Keratinocyte (primary cell): ENCODE measurements around the gene PSMB7. TPM values are rescaled to one million over a fixed set of nuclear protein-coding genes. Genes with fewer than 3 reads are reported as not detected.

Source experiments
- DNase-seq: peaks from one replicate; pipeline ENCODE4 v3.0.0-alpha.2; 2011; ENCODE audit warnings: low read depth, missing footprints, low spot score
- FAIRE-seq: peaks from 2 replicates; lab custom pipeline; 2011; peaks lifted over from hg19 to GRCh38; lab: Jason Lieb, UNC
- H2AFZ ChIP-seq: 2 replicates; pipeline ENCODE4 v1.6.0; 2012; ENCODE audit warnings: low read length, control low read depth, inconsistent platforms; ENCODE audit not compliant: control insufficient read depth
- H3K27ac ChIP-seq: 2 replicates; pipeline ENCODE4 v1.5.1; 2011; ENCODE audit warnings: low read length; ENCODE audit not compliant: control insufficient read depth, insufficient read depth
- H3K27me3 ChIP-seq: 3 replicates; pipeline ENCODE4 v1.6.0; 2011; ENCODE audit warnings: low read length; ENCODE audit not compliant: control insufficient read depth, insufficient read depth; ENCODE audit errors: extremely low read depth
- H3K36me3 ChIP-seq, 2 experiments: 2 replicates in 1 of 2; 3 replicates in 1 of 2; pipeline ENCODE4 v1.5.1; 2011; ENCODE audit warnings: low read length in 2 of 2, mild to moderate bottlenecking in 1 of 2; ENCODE audit not compliant: control insufficient read depth in 2 of 2, insufficient read depth in 2 of 2; ENCODE audit errors: extremely low read depth in 1 of 2
- H3K4me1 ChIP-seq: 3 replicates; pipeline ENCODE4 v1.5.1; 2011; ENCODE audit warnings: low read length; ENCODE audit not compliant: control insufficient read depth, insufficient read depth; ENCODE audit errors: extremely low read depth
- H3K4me2 ChIP-seq: 3 replicates; pipeline ENCODE4 v1.6.0; 2011; ENCODE audit warnings: low read depth, low read length; ENCODE audit not compliant: control insufficient read depth, insufficient read depth; ENCODE audit errors: extremely low read depth
- H3K4me3 ChIP-seq, 3 experiments: fragments of 200-600 bp in 1 of 3; sonication (generic) in 1 of 3; 2 replicates in 2 of 3; 3 replicates in 1 of 3; pipeline ENCODE4 v1.5.1; 2011 to 2016; ENCODE audit warnings: low read length in 3 of 3, mild to moderate bottlenecking in 3 of 3, control low read depth in 2 of 3, inconsistent platforms in 1 of 3, low read depth in 1 of 3, mixed read lengths in 1 of 3, mixed run types in 1 of 3, moderate library complexity in 1 of 3; ENCODE audit not compliant: control insufficient read depth in 2 of 3, insufficient read depth in 2 of 3; ENCODE audit errors: extremely low read depth in 1 of 3
- H3K79me2 ChIP-seq: 2 replicates; pipeline ENCODE4 v1.6.0; 2012; ENCODE audit warnings: low read length; ENCODE audit not compliant: control insufficient read depth, insufficient read depth
- H3K9ac ChIP-seq: 3 replicates; pipeline ENCODE4 v1.6.0; 2011; ENCODE audit warnings: low read length; ENCODE audit not compliant: control insufficient read depth, insufficient read depth; ENCODE audit errors: extremely low read depth
- H3K9me1 ChIP-seq: 3 replicates; pipeline ENCODE4 v1.6.0; 2011; ENCODE audit warnings: low read length; ENCODE audit not compliant: control insufficient read depth, insufficient read depth; ENCODE audit errors: extremely low read depth
- H3K9me3 ChIP-seq: 2 replicates; pipeline ENCODE4 v1.5.1; 2012; ENCODE audit warnings: low read depth, low read length; ENCODE audit not compliant: control insufficient read depth
- H4K20me1 ChIP-seq: 3 replicates; pipeline ENCODE4 v1.6.0; 2011; ENCODE audit warnings: low read length; ENCODE audit not compliant: control insufficient read depth, insufficient read depth; ENCODE audit errors: extremely low read depth
- EZH2 ChIP-seq: IDR thresholded peaks from one replicate; pipeline ENCODE4 v1.6.1; 2012; ENCODE audit warnings: inconsistent platforms, mild to moderate bottlenecking, low read length, moderate library complexity
- dilution Hi-C: fragments of 300-500 bp; cut with MboI; formaldehyde crosslinking; loops from one replicate; pipeline ENCODE4 v1.7.0; 2020; ENCODE audit warnings: low sequenced_read_pairs; ENCODE audit not compliant: extremely low pct_ligation_motif_present
- polyA plus RNA-seq, 5 experiments: library from polyadenylated mRNA; depleted of rRNA in 3 of 5; stranded (reverse) in 3 of 5; stranded (forward) in 1 of 5; unstranded in 1 of 5; fragments of >200 nt; gene quantifications; 1 replicate in 1 of 5; 2 replicates in 3 of 5; 3 replicates in 1 of 5; pipeline versions ENCODE4 v1.2.1 to v1.2.3, GENCODE V29; 2011 to 2012; ENCODE audit warnings: missing spikeins in 2 of 5, low read depth in 1 of 5, low replicate concordance in 1 of 5
- TF ChIP-seq, protein P1 (sequence below), 3 experiments: IDR thresholded peaks in 1 of 3; conservative IDR thresholded peaks in 1 of 3; optimal IDR thresholded peaks in 1 of 3; 2 replicates in 2 of 3; 3 replicates in 1 of 3; pipeline versions ENCODE3 to v1.5.1; 2011; ENCODE audit warnings: low read length in 3 of 3, mild to moderate bottlenecking in 3 of 3, moderate library complexity in 2 of 3, control low read depth in 1 of 3, inconsistent platforms in 1 of 3; ENCODE audit not compliant: insufficient read depth in 2 of 3; ENCODE audit errors: extremely low read depth in 1 of 3

PSMB7 gene
- polyA plus RNA-seq, 1 donor (not counting 4 experiments of a cell fraction or from before 2014, with no cell fraction given) = 388 TPM

- FAIRE-seq (no peak), DNase-seq (no peak)
- H3K36me3 ChIP-seq = peaks cover 16 to 20% of the 10 kb centered on the region in 2 experiments
- H3K79me2 ChIP-seq = no peaks in the 10 kb centered on the region
- no peak overlapping the region for H3K4me2 ChIP-seq
- dilution Hi-C loops = no loop called here
- no peak overlapping the region for H3K9ac ChIP-seq
- H3K9me1 ChIP-seq = no peaks in the 10 kb centered on the region
- H3K4me1 ChIP-seq = peaks cover 16% of the 10 kb centered on the region
- no peaks in the 10 kb centered on the region for H3K27me3 ChIP-seq
- no peaks in the 10 kb centered on the region for H4K20me1 ChIP-seq
- no peaks in the 10 kb centered on the region for H3K9me3 ChIP-seq
- H2AFZ ChIP-seq = no peak overlapping the region
- H3K4me3 ChIP-seq = no peak overlapping the region
- TF ChIP-seq EZH2 = no peak
- TF ChIP-seq, protein P1, sequence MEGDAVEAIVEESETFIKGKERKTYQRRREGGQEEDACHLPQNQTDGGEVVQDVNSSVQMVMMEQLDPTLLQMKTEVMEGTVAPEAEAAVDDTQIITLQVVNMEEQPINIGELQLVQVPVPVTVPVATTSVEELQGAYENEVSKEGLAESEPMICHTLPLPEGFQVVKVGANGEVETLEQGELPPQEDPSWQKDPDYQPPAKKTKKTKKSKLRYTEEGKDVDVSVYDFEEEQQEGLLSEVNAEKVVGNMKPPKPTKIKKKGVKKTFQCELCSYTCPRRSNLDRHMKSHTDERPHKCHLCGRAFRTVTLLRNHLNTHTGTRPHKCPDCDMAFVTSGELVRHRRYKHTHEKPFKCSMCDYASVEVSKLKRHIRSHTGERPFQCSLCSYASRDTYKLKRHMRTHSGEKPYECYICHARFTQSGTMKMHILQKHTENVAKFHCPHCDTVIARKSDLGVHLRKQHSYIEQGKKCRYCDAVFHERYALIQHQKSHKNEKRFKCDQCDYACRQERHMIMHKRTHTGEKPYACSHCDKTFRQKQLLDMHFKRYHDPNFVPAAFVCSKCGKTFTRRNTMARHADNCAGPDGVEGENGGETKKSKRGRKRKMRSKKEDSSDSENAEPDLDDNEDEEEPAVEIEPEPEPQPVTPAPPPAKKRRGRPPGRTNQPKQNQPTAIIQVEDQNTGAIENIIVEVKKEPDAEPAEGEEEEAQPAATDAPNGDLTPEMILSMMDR (optimal IDR thresholded peaks at IDR 0.05 in 1 of 3, IDR thresholded peaks at IDR 0.05 in 1 of 3, conservative IDR thresholded peaks at IDR 0.05 in 1 of 3; ENCODE audit: extremely low read depth in 1 of 3, insufficient read depth in 2 of 3, low read length in 3 of 3) = no peak
- H3K27ac ChIP-seq = no peak overlapping the region
These were observed 74.8 kb downstream of the PSMB7 start for GRCh38 chr9:124340219-124341069.

GRCh38 chr9:124339603-124340146, 75.6 kb downstream of the PSMB7 start:
- no peak overlapping the region for H3K4me3 ChIP-seq
- no peak for DNase-seq
- H3K27me3 ChIP-seq = no peaks in the 10 kb centered on the region
- no peak overlapping the region for H3K4me2 ChIP-seq
- no peaks in the 10 kb centered on the region for H4K20me1 ChIP-seq
- no peaks in the 10 kb centered on the region for H3K79me2 ChIP-seq
- no peaks in the 10 kb centered on the region for H3K9me3 ChIP-seq
- no peaks in the 10 kb centered on the region for H3K9me1 ChIP-seq
- no peak overlapping the region for H2AFZ ChIP-seq
- H3K36me3 ChIP-seq = peaks cover 18 to 20% of the 10 kb centered on the region in 2 experiments
- no peak overlapping the region for H3K9ac ChIP-seq
- no peak for FAIRE-seq
- TF ChIP-seq, protein P1 (optimal IDR thresholded peaks at IDR 0.05 in 1 of 3, IDR thresholded peaks at IDR 0.05 in 1 of 3, conservative IDR thresholded peaks at IDR 0.05 in 1 of 3; ENCODE audit: extremely low read depth in 1 of 3, insufficient read depth in 2 of 3, low read length in 3 of 3) = no peak
- TF ChIP-seq EZH2 = no peak
- dilution Hi-C loops = no loop called here
- no peak overlapping the region for H3K27ac ChIP-seq
- peaks cover 16% of the 10 kb centered on the region for H3K4me1 ChIP-seq
